ENCODE results near the gene SECTM1.

The SECTM1 gene

DNA sequence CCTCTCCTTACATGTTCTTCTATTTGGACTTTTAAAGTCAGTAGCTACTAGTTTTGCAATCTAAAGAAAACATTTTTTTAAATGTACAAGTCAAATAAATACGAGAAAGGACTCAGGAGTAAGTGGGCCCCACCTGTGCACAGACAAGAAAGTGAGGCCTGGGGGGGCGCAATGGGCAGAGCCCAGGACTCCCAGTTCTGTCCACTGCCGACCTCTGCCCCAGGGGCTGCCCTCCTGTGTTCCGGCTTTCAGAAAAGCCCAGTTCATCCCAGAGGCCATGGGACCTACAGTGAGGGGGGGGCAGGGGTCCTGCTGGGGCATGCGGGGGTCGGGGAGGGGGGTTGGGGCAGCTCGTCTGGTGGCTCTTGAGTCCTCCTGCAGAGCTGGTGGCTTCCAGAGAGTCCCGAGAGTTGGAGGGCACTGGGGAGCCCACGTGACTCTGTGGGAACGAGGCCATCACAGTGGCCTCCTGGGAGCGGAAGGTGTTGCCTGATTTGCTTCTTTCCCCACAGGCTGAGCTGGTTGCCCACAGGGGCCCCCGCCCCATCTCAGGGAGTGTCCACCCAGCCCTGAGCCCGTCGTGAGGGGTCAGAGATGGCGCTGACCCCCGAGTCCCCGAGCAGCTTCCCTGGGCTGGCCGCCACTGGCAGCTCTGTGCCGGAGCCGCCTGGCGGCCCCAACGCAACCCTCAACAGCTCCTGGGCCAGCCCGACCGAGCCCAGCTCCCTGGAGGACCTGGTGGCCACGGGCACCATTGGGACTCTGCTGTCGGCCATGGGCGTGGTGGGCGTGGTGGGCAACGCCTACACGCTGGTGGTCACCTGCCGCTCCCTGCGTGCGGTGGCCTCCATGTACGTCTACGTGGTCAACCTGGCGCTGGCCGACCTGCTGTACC lies 40.4 kb upstream of the SECTM1 start:
- TF ChIP-seq POLR2AphosphoS5 (IDR thresholded peaks at IDR 0.05; ENCODE audit: low read depth, low read length) (no peak), FOXP2 (optimal IDR thresholded peaks at IDR 0.05; ENCODE audit: borderline replicate concordance, extremely low read depth, extremely low read length, insufficient read depth) (no peak), REST (IDR thresholded peaks at IDR 0.05; ENCODE audit: insufficient read depth in 1 of 2, low read depth in 2 of 2, low read length in 2 of 2) (no peak), SIN3A (IDR thresholded peaks at IDR 0.05; ENCODE audit: borderline replicate concordance, insufficient read depth, low read length) (no peak), TAF1 (IDR thresholded peaks at IDR 0.05; ENCODE audit: borderline replicate concordance, insufficient read depth, low read length) (no peak)

DNA sequence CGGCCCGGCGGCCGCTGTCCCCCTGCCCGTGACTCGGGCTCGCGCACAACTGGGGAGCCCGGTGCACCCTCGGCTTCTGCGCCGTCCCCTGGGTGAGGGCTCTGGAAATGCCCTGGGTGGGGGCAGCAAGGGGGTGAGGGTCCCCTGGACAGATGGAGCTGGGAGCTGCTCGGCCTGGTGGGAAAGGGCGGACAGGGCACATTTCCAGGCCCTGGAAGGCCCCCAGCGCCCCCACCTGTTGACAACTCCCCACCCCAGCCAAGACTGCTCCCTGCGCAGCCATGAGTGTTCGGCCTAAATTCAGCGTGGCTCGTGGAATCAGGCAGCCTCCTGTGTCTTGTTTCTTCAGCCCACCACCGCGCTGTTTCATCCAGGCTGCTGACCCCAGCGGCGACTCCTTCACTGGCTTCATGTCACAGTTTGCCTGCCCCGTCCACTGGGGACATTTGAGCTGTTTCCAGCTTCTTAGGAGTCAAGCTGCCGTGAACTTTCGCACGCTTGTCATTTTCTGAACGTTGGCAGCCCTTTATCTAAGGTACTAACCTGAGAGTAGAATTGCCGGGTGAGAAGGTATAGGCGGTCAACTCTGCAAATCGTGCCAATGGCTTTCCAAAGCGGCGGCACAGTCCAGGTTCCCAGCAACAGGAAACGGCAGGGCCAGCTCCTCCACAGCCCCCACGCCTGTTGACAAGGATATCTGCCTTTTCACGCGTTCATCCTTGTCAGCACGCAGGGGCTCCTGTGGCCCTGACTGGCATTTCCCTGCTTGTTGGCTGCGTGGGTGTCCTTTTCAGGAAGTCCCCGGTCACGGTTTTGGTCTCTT lies 38.9 kb upstream of the SECTM1 start:
- TF ChIP-seq SIN3A (IDR thresholded peaks at IDR 0.05; ENCODE audit: borderline replicate concordance, insufficient read depth, low read length) (no peak), TAF1 (IDR thresholded peaks at IDR 0.05; ENCODE audit: borderline replicate concordance, insufficient read depth, low read length) (no peak), POLR2AphosphoS5 (IDR thresholded peaks at IDR 0.05; ENCODE audit: low read depth, low read length) (no peak), REST (IDR thresholded peaks at IDR 0.05; ENCODE audit: insufficient read depth in 1 of 2, low read depth in 2 of 2, low read length in 2 of 2) (no peak), FOXP2 (optimal IDR thresholded peaks at IDR 0.05; ENCODE audit: borderline replicate concordance, extremely low read depth, extremely low read length, insufficient read depth) (no peak)

DNA sequence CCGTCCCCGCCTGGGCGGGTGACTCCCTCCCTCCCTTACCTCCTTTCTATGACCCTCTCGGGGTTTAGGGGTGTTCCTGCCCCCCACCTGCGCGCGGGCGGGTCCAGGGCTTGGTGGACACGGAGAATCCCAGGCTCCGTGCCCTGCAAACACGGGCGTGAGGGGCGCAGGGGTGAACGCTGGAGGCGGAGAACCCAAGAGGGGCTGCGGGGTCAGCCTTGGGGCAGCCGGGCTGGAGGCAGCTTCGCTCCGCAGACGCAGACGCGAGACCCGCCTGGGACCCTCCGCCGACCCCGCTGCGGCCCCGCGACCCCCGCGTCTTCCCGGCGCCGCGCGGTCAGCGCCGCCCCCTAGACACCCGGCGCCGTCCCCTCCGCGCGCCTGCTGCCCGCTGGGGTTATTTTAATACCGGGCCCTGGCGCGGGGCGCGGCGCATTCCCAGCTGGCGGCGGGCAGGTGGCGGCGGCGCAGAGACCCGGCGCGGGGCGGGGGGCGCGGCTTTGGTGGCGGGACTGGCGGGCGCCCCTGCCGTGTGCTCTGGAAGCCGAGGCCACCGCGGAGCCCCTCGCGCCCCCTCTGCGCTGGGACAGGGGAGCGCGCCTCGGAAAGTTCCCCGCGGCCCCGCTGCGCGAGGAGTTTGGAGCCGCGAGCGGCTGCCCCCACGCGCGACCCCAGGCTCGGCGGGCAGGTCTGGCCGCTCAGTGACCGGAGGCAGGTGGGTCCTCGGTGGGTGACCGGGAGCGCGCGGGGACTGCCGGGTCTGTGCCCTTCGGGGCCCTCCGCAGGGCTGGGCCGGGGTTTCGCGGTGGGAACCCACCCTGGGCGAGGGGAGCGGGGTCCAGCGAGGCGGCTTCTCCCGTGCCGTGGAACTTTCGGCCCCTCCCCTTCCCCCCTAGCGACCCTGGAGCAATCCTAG lies 38.0 kb upstream of the SECTM1 start, which contains the start of gene UTS2R:
TSS of gene UTS2R (plus strand) at position 433 of the 916 bp plus-strand sequence. CDS start 2,560 bp downstream, outside the sequence.
- TF ChIP-seq POLR2AphosphoS5 (IDR thresholded peaks at IDR 0.05; ENCODE audit: low read depth, low read length) (no peak), TAF1 (IDR thresholded peaks at IDR 0.05; ENCODE audit: borderline replicate concordance, insufficient read depth, low read length) (no peak)

- no peak for TF ChIP-seq POLR2AphosphoS5 (IDR thresholded peaks at IDR 0.05; ENCODE audit: low read depth, low read length)
- TF ChIP-seq TAF1 (IDR thresholded peaks at IDR 0.05; ENCODE audit: borderline replicate concordance, insufficient read depth, low read length): no peak
- no peak for TF ChIP-seq SIN3A (IDR thresholded peaks at IDR 0.05; ENCODE audit: borderline replicate concordance, insufficient read depth, low read length)
- no peak for TF ChIP-seq FOXP2 (optimal IDR thresholded peaks at IDR 0.05; ENCODE audit: borderline replicate concordance, extremely low read depth, extremely low read length, insufficient read depth)
- TF ChIP-seq REST (IDR thresholded peaks at IDR 0.05; ENCODE audit: insufficient read depth in 1 of 2, low read depth in 2 of 2, low read length in 2 of 2): no peak
Measured at GRCh38 chr17:82370471-82371332, 37.1 kb upstream of the SECTM1 start.

Measured in PFSK-1 (cell line).